PC-9 (cell line): Measurements from ENCODE around the gene PCED1B. TPM values are rescaled to one million over a fixed set of nuclear protein-coding genes. Genes with fewer than 3 reads are reported as not detected.

Experiments used
- BruUV-seq: library from RNA; stranded (reverse); fragments of 400-500 nt; replicated peaks from 2 replicates; lab custom pipeline; 2021; lab: Mats Ljungman, UMichigan
- CTCF ChIA-PET: fragments of 300-600 bp; sonication (Branson Sonifier 250); formaldehyde crosslinking; loops from one replicate; lab custom pipeline; 2022; ENCODE audit warnings: antibody characterized with exemption; lab: Charles Lee
- POLR2A ChIA-PET: fragments of 300-600 bp; sonication (Branson Sonifier 250); formaldehyde crosslinking; loops from one replicate; lab custom pipeline; 2022; ENCODE audit warnings: antibody characterized with exemption; ENCODE audit not compliant: unreplicated experiment; lab: Charles Lee
- DNase-seq, 2 experiments: peaks; one replicate each; pipeline versions ENCODE4 v3.0.0 to v3.0.0-alpha.2; 2015 to 2022; ENCODE audit warnings: mixed read lengths in 1 of 2
- H2AFZ ChIP-seq: fragments of 200-600 bp; sonication (generic); 2 replicates; pipeline ENCODE4 v1.8.1; 2017; ENCODE audit warnings: antibody characterized with exemption
- H3F3A ChIP-seq: fragments of 200-600 bp; sonication (generic); 2 replicates; pipeline ENCODE4 v1.8.1; 2017; ENCODE audit warnings: antibody characterized with exemption, mild to moderate bottlenecking, low read depth; ENCODE audit not compliant: insufficient read depth
- H3K27ac ChIP-seq: fragments of 200-600 bp; sonication (generic); 2 replicates; pipeline ENCODE4 v1.6.1; 2016; ENCODE audit warnings: mixed run types
- H3K27me3 ChIP-seq: fragments of 200-600 bp; sonication (generic); 2 replicates; pipeline ENCODE4 v1.6.1; 2016; ENCODE audit warnings: low read depth, mixed run types; ENCODE audit not compliant: insufficient read depth
- H3K36me3 ChIP-seq: fragments of 200-600 bp; sonication (generic); 2 replicates; pipeline ENCODE4 v1.6.1; 2016; ENCODE audit warnings: low read depth, mixed run types
- H3K4me1 ChIP-seq: fragments of 200-600 bp; sonication (generic); replicated peaks from 2 replicates; pipeline ENCODE4 v1.6.1; 2016; ENCODE audit warnings: mixed run types; ENCODE audit not compliant: insufficient read depth
- H3K4me2 ChIP-seq: fragments of 200-600 bp; sonication (generic); 2 replicates; pipeline ENCODE4 v1.6.1; 2017; ENCODE audit warnings: mixed run types
- H3K4me3 ChIP-seq: fragments of 200-600 bp; sonication (generic); 2 replicates; pipeline ENCODE4 v1.6.1; 2016; ENCODE audit warnings: mixed run types
- H3K79me2 ChIP-seq: fragments of 200-600 bp; sonication (generic); 2 replicates; pipeline ENCODE4 v1.6.1; 2017; ENCODE audit warnings: low read depth, mixed run types
- H3K9me2 ChIP-seq: fragments of 200-600 bp; sonication (generic); 2 replicates; pipeline ENCODE4 v1.8.1; 2017; ENCODE audit warnings: mild to moderate bottlenecking; ENCODE audit not compliant: insufficient read depth
- H3K9me3 ChIP-seq: fragments of 200-600 bp; sonication (generic); 2 replicates; pipeline ENCODE4 v1.8.1; 2016; ENCODE audit warnings: low read depth; ENCODE audit not compliant: insufficient read depth
- H4K20me1 ChIP-seq: fragments of 200-600 bp; sonication (generic); 2 replicates; pipeline ENCODE4 v1.8.1; 2017; ENCODE audit not compliant: insufficient read depth
- EZH2 ChIP-seq: fragments of 200-600 bp; sonication (generic); IDR thresholded peaks from 2 replicates; pipeline ENCODE4 v1.8.0; 2017; ENCODE audit warnings: antibody characterized with exemption, low read depth
- intact Hi-C: fragments of 100-400 bp; cut with micrococcal nuclease; formaldehyde crosslinking; loops from one replicate; pipeline ENCODE4 v1.10.0; 2022; ENCODE audit not compliant: unreplicated experiment
- total RNA-seq: library from RNA; stranded (reverse); gene quantifications from 2 replicates; pipeline ENCODE4 v1.2.3, GENCODE V29; 2021
- TF ChIP-seq, protein P1 (sequence below): fragments of 200-600 bp; sonication (generic); conservative IDR thresholded peaks from 2 replicates; pipeline ENCODE4 v1.6.1; 2017; ENCODE audit warnings: mixed run types, antibody characterized with exemption, mild to moderate bottlenecking, moderate library complexity

PCED1B gene
- total RNA-seq, 1 experiment from 2014 or later = 11.2 TPM

DNA sequence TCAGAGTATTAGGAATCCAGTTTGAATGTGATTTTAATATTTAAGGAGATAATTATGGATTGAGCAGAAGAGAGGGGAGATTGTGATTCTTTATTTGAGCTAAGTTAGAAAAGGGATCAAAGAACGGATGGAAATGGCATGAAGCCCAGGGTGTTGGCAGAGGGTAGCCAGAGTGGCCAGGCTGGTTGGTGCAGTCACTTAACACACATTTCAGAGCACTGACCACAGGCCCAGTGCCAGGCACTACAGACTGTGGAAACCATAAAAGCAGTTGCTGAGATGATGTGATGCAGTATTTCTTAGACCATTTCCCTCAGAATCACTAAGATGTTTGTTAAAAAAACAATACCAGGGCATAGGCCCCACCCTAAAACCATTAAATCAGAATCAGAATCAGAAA is 168.0 kb downstream of the PCED1B start:
- POLR2A ChIA-PET = interaction anchor here (0.5 to 0.7 kb wide), 4 partner anchors 122 to 1605 kb away, joined by 3 to 13 read pairs (median 4); partner anchors contain the start of gene DDX23
- H3K27ac ChIP-seq = peak overlapping the region; percentile 66
- no peaks in the 10 kb centered on the region for H3K9me2 ChIP-seq
- H3K9me3 ChIP-seq = peaks cover 20% of the 10 kb centered on the region
- 0 out of 2 replicates have a peak, but pooled peaks cover 4% of the 10 kb centered on the region for H3K36me3 ChIP-seq
- H3K79me2 ChIP-seq = no peaks in the 10 kb centered on the region
- H4K20me1 ChIP-seq = no peaks in the 10 kb centered on the region
- H3F3A ChIP-seq = peaks cover 20% of the 10 kb centered on the region
- BruUV-seq = no TSS peak
- H2AFZ ChIP-seq = 0 out of 2 replicates have a peak overlapping the region, but pooled peaks have one; percentile 35
- H3K27me3 ChIP-seq = no peaks in the 10 kb centered on the region
- TF ChIP-seq, protein P1, sequence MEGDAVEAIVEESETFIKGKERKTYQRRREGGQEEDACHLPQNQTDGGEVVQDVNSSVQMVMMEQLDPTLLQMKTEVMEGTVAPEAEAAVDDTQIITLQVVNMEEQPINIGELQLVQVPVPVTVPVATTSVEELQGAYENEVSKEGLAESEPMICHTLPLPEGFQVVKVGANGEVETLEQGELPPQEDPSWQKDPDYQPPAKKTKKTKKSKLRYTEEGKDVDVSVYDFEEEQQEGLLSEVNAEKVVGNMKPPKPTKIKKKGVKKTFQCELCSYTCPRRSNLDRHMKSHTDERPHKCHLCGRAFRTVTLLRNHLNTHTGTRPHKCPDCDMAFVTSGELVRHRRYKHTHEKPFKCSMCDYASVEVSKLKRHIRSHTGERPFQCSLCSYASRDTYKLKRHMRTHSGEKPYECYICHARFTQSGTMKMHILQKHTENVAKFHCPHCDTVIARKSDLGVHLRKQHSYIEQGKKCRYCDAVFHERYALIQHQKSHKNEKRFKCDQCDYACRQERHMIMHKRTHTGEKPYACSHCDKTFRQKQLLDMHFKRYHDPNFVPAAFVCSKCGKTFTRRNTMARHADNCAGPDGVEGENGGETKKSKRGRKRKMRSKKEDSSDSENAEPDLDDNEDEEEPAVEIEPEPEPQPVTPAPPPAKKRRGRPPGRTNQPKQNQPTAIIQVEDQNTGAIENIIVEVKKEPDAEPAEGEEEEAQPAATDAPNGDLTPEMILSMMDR = no peak
- TF ChIP-seq EZH2 = no peak
- H3K4me1 ChIP-seq = peaks cover 65% of the 10 kb centered on the region
- peak overlapping the region; percentile 53 for H3K4me2 ChIP-seq
- H3K4me3 ChIP-seq = no peak overlapping the region
- CTCF ChIA-PET = no interaction called here
- intact Hi-C loops = no loop called here
- peak; percentile 60 to 81 for DNase-seq

DNA sequence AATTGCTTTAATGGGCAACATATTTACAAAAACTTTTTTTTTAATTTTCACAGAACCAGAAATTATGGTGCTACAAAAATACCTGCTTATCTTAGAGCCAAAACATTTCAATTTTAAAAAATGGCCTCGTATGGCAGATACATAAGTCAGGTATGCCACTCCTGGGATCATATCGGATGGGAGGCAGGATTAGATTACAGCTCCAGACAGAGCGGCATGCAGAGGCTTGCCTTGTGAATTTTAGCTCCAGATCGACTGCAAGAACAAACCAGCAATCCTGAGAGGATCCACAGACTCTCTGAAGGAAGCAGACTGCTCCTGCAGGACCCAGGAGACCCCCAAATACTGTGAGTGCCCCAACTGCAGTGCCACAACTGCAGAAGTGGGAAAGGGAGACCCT is 169.7 kb downstream of the PCED1B start:
- TF ChIP-seq, protein P1 = no peak
- TF ChIP-seq EZH2 = no peak
- 0 out of 2 replicates have a peak, but pooled peaks cover 4% of the 10 kb centered on the region for H3K36me3 ChIP-seq
- POLR2A ChIA-PET = interaction anchor here (0.7 kb wide), 1 partner anchor 27 kb away, joined by 3 read pairs; no protein-coding TSS in a partner anchor
- H3K4me1 ChIP-seq = peaks cover 65% of the 10 kb centered on the region
- H3K9me2 ChIP-seq = no peaks in the 10 kb centered on the region
- H3K4me3 ChIP-seq = no peak overlapping the region
- no peak for DNase-seq
- peaks cover 25% of the 10 kb centered on the region for H3K9me3 ChIP-seq
- peak overlapping the region; percentile 27 for H3K4me2 ChIP-seq
- peak overlapping the region; percentile 66 for H3K27ac ChIP-seq
- CTCF ChIA-PET = no interaction called here
- no TSS peak for BruUV-seq
- no peaks in the 10 kb centered on the region for H4K20me1 ChIP-seq
- intact Hi-C loops = no loop called here
- no peaks in the 10 kb centered on the region for H3K79me2 ChIP-seq
- H2AFZ ChIP-seq = no peak overlapping the region
- H3F3A ChIP-seq = peaks cover 20% of the 10 kb centered on the region
- H3K27me3 ChIP-seq = no peaks in the 10 kb centered on the region

DNA sequence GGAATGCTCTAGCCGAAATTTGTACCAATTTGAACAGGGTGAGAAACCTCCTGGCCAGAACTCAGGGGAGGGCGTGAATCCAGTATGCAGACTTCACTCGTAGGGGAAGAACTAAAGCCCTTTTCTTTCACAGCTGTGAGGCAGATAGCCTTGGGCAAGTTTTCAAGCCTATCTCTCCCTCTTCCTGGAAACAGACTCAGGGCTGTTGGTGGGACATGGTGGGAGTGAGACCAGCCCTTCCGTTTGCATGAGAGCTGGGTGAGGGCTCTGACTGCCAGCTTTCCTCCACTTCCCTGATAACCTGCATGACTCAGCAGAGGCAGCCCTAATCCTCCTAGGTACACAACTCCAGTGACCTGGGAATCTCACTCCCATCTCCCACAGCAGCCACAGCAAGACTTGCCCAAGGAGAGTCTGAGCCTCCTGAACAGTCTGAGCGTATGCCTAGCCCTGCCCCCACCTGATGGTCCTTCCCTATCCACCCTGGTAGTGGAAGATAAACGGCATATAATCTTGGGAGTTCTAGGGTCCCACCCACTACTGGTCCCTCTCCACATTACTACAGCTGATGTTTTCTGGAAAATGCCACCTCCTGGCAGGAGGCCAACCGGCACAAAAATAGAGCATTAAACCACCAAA is 170.4 kb downstream of the PCED1B start:
- H3K4me1 ChIP-seq = peaks cover 58% of the 10 kb centered on the region
- H3K4me3 ChIP-seq = no peak overlapping the region
- peak in 1 of 2 experiments; percentile 45 for DNase-seq
- 0 out of 2 replicates have a peak, but pooled peaks cover 4% of the 10 kb centered on the region for H3K36me3 ChIP-seq
- peaks cover 15% of the 10 kb centered on the region for H3F3A ChIP-seq
- no peaks in the 10 kb centered on the region for H4K20me1 ChIP-seq
- H2AFZ ChIP-seq = 0 out of 2 replicates have a peak overlapping the region, but pooled peaks have one; percentile 15
- no peaks in the 10 kb centered on the region for H3K79me2 ChIP-seq
- H3K27ac ChIP-seq = peak overlapping the region; percentile 66
- H3K27me3 ChIP-seq = no peaks in the 10 kb centered on the region
- no TSS peak for BruUV-seq
- intact Hi-C loops = no loop called here
- ChIA-PET POLR2A (no interaction called here), CTCF (no interaction called here)
- no peak for TF ChIP-seq EZH2
- TF ChIP-seq, protein P1 = no peak
- H3K4me2 ChIP-seq = peak overlapping the region; percentile 27
- peaks cover 28% of the 10 kb centered on the region for H3K9me3 ChIP-seq
- no peaks in the 10 kb centered on the region for H3K9me2 ChIP-seq
